ENCODE measurements around the gene PACSIN1.
"Not testable (repeated sequence)": the region's sequence is repeated elsewhere in the genome, so short reads cannot be mapped to it uniquely, and the experiment has no call there.

The PACSIN1 gene

DNA sequence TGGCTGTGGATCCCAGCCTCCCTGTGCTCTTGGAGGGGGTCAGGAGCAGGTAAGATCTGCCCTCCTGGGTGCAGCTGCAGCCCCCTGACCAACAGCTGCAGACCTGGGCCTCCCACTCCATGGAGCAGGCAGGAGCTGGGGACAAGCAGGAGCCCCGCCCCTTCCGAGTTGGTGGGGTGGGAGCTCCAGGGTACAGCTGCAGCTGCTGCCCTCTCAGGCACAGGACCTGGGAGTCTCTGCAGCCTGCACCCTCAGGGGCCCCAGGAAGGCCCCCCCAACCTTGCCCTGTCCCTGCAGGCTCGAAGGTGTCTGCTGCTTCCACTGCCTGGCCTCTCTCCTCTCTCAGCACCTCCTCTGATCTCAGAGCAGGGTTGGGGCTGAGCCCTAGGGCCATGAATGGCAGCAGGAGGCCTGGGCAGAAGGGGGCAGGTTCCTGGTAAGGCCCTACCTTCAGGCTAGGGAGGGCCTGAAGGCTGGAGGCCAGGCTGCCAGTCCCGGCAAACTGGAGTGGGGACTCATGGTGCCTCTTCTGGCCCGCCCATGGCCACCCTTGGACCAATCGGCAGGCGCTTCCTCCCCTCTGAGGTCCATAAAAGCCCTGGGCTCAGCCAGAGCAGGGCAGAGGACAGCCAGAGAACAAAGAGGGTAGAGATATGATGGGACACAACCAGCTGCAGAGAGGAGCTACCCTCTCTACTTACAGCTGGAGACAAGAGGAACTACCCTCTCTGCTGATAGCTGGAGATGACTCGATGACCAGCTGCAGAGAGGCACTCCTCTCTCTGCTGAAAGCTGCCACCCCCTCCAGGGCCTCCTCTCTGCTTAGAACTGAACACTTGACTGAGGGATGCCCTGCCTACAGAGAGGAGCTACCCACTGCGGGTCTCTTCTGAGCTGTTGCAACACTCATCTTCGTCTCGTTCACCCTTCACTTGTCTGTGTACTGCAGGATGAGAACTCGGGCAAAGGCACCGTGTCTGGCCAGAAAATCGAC, 7.8 kb upstream of the PACSIN1 start:
- DNase-seq (ENCODE audit: low read depth), result no peak

DNA sequence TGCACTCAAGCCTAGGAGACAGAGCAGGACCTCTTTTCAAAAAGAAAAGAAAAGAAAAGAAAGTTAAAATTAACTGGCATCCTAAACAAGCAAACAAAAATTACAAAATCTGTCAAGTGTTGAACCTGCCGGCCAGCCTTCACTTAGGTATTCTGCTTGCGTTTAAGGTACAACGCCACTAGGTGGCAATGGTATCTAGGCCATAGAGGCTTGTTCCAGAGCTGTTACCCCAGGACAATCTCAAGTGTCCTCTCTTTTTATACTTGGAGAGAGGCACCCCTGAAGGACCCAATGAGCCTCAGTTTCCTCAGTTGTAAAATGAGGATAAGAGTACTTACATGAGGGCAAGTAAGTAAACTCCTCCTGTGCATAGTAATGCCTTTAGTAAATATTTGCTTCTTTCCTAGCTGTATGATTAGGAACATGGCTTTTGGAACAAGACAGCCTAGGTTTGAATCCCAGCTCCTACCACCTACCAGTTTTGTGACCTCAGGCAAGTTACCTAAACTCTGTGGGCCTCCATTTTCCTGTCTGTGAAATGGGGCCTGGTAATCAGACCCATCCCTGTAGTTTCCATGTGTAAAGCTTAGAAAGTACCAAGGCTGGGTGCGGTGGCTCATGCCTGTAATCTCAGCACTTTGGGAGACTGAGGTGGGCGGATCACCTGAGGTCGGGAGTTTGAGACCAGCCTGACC, 5.8 kb upstream of the PACSIN1 start:
- peak; percentile 11 for DNase-seq (ENCODE audit: low read depth)

DNA sequence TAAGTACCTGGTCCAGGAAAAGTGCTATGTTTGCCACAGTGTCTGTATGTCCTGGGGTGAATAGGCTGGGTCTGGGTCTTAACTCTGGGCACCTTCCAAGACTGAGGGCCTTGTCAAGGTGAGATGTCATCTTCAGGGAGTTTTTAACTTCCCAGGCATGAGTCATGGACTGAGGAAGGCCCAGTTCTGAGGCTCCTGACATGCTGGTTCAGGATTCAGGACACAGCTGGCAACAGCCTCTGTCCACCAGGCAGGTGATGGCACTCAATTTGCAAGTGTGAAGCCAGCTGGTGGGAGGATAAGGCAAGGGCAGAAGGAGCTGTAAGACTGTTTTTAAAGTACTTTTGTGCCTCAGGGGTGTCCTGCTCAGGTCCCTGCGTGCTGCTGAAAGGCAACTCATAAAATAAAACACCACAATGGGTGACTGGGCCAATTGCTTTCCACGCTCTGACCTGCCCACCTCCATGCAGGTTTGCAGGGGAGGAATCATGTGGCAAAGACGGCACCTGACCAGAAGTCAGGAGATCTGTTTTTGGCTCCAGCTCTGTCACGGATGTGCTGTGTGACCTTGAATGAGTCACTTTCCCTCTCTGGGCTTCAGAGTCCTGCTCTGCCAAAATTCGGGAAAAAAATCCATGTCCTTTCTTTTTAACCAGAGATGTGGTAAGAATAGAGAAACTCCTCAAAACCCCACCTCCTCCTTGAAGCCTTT, 4.9 kb upstream of the PACSIN1 start:
- DNase-seq (ENCODE audit: low read depth), result no peak

DNA sequence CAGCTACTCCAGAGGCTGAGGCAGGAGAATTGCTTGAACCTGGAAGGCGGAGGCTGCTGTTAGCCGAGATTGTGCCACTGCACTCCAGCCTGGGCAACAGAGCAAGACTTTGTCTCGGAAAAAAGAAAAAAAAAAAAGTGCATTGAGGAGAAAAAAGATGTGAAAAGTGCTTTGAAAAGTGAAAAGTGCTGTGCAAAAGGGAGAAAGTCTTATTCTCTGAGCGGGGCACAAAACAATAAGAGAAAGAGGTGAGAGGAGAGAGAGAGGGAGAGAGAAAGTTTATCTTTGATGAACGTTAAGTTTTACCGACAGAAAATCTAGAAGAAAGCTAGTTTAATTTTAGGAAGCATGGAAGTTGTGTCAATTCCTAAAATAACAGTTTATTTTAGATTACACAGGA, 3.9 kb upstream of the PACSIN1 start:
- DNase-seq (ENCODE audit: low read depth), result no peak

DNA sequence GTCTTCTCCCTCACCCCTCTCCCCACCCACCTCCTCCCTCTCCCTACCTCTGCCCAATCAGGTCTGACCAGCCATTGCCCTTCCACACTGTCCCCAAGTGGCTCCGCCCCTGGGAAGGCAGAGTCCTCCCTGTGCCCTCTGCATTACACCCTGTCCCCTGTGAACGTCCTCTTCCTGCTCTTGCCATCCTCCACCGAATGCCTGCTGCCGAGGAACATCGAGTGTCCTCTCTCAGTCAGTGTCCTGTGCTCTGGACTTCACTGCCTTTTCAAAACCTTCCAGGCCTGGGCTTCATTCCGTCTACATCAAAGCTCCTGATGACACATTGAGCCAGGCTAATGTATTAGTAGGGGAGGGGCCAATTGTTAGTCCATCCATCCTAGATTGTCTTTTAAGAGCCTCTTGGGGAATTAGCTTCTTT, 3.3 kb upstream of the PACSIN1 start:
- no peak for DNase-seq (ENCODE audit: low read depth)

DNA sequence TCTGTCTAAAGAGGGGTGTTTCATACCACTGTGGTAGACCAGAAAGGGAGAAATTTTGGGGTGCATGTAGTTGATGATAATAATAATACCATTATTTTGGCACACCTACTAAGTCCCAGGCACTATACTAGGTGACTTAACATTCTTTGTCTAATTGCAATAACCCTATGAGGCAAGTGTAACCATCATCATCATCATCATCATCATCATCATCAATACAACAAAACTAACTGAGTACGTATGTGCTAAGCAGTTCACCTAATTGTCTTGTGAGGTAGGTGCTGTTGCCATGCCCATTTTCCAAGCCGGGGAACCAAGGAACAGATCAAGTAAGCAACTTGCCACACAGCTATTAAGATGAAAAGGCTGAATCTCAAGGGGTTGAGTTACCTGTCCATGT, 2.6 kb upstream of the PACSIN1 start:
- no peak for DNase-seq (ENCODE audit: low read depth)

DNA sequence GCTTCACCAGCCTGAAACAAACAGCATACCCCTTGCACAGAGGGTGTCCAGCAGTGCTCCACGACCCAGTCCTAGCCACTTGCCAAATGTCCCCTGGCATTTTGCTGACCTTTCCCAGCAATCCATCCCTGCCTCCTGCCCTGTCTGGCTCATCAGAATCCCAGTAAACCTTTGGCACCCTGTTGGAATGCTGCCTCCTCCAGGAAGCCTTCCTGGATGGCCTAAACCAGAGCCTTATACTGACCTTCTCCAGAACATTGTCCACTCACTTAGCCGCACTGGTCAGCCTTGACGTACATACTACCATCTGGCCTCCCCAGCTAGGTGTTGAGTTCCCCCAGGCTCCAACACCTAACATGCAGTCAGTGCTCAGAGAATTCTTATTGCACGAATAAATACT, 2.0 kb upstream of the PACSIN1 start:
- no peak for DNase-seq (ENCODE audit: low read depth)

DNA sequence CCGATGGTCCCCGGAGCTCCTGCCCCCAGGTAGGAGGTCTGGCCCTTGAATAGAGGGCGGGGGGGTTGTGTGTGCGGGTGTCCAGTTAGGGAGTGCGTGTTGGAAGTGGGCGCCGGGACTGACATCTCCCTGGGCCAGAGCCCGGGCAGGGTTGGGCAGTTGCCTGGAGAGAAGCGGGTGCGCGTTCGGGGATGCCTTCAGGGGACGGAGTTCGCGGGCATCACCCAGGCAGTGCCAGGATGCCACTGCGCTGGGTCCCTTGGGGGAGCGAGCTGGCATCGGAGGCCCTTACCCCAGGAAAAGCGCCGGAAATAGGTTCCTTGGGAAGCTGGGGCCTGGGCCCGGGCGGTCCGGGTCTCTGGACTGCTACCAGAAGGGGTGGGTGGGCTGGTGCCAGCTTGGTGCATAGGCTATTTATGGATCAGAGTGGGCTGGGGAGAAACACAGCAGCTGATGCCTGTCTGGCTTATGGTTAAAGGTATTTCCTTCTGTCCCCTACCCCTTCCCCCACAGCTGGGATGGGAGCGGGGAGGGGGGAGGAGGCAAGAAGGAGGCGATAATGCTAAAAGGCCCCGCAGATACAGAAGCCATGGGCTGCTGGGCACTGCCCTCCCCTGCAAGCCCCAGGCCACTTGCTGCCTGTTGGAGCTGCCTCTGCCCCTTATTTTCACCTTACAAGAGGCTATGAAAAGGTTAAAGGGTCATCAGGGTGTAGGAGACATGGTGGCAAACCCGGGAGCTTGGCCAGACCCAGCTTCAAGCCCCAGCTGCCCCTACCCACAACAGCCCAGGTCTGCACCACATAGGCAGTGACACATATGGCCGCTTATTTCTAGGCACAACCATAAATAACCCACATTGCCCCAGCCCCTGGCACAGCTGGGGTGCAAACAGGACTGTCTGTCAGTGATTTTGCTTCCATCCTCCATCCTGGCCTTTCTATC, 638 bp downstream of the PACSIN1 start:
- no peak for DNase-seq (ENCODE audit: low read depth)

DNA sequence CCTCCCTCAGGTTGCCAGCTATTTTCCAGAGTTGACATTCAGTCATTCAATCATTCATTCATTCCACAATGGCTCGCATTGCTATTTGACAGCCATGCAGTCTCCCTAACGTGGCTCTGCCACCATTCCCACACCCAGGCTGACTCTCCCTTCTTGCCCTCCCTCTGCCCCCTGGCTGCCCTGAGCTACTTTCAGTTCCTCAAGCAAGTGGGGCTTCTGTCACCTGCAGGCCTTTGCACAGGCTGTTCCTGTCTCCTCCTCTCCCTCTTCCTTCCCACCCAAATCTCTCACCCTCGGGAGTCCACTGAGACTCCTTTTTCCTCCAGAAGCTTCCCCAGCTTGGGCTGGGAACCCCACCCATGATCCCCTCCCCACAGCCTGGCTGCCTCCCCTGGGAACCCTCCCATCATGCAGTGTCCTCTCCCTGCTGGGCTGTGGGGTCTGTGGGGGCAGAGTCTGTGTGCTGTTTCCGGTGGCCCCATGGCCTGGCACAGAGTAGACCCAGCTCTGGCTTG, 2.6 kb downstream of the PACSIN1 start:
- no peak for DNase-seq (ENCODE audit: low read depth)

DNA sequence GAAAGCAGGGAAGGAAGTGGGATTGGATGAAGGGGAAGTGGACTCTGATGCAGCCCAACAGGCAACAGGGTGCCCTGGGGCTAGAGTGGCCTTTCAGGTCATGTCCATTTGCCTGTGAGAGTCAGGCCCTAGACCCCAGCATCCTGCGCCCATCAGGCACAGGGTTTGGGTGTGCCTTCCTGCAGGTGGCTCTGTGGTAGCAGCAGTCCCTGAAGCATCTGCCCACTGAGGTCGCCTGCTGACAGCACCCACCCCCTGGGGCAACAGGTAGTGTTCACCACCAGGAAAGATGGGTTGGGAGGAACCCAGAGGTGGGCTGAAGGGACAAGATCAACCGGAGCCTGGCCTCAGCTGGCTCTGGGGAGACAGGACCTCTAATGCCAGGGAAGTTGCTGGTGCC, 3.6 kb downstream of the PACSIN1 start:
- DNase-seq (ENCODE audit: low read depth), result no peak

DNA sequence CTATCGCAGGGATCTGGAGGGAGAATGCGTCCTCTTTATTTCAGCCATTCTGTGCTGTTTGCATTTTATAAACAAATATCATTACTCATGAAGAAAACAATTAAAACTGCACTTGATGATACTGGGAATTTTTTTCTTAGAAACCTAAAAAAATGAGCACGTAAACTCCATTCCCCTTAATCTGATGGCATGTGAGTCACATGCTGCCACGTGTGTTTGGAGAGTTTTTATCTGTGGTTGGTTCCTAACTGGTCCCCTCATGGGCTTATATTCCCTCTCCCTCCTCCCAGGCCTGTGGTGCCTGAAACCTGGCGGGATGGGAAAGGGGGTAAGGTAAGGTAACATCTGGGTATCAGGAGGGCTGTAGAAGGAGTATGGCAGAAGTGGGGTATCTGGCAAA, 6.5 kb downstream of the PACSIN1 start:
- no peak for DNase-seq (ENCODE audit: low read depth)

DNA sequence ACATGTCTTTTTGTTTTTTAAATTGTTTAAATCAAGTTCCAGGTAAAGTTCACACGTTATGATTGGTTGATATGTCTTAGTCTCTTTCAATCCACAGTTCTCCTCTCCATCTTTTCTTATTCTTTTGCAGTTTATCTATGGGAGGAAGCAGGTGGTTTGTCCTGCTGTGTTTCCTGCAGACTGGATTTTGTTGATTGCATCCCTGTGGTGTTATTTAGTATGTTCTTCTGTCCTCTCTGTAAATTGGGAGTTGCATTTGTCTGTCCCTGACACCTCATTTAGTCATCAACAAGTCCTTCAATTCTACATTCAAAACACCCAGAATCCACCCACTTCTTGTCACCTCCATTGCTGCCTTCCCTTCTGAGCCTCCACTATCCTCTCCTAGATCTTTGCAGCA, 8.1 kb downstream of the PACSIN1 start:
- DNase-seq (ENCODE audit: low read depth), result no peak

DNA sequence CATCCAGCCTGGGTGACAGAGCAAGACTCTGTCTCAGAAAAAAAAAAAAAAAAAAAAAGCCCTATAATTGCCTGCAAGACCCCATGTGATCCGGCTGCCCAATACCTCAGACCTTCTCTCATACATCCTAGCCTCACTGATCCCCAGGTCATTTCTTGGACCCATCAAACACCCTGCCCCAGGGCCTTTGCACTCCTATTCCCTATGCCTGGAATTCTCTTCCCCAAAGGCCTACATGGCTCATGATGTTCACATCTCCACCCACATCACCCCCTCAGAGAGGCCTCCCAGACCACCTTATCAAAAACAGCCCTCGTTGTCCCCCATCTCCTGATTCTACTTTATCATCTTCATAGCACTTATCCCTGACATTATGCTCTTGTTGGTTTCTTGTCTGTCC, 8.9 kb downstream of the PACSIN1 start:
- no peak for DNase-seq (ENCODE audit: low read depth)

DNA sequence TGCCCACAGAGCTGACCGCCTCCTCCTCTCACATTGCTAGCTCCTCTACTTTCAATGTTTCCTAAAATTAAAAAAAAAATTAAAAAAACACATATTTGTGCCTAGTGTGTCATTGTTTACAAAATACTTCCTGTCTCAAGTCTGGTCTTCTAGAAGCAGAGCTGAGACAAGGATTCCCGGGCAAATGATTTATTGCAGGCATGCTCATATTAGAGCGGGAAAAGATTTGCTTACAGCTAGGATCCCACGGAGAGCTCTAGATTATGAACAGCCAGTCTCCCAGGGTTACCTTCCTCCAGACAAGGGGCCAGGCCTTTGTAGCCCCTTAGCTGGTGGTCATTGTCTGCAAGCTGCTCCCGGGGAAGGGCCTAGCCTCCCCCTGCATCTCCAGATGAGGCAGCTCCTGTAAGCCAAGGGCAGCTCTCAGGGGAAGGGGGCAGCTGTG, 9.4 kb downstream of the PACSIN1 start:
- DNase-seq (ENCODE audit: low read depth), result no peak

DNA sequence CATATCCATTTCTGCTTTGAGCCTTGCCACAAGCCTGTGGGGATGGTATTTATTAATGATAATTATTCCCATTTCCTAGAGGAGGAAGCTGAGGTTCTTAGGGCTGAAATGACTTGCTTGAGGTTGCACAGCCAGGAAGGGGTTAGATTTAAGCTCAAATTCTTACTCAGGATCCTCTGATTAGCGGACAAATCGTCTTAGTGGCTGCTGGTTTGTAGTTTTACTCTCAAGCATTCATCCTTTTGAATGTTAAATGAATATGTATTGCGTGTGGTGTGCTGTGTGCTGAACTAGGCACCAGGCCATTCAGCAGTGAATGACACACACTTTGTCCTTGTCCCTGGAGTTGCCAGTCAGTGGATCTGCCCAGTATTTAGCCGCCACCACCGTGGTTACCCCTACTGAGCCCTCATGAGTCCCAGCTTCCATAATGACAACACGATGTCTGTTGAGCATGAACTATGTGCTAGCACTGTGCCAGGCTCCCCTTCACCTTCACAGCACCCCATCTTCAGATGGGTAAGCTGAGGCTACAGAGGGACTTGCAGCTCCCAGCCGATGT, 10.0 kb downstream of the PACSIN1 start:
- no peak for DNase-seq (ENCODE audit: low read depth)

DNA sequence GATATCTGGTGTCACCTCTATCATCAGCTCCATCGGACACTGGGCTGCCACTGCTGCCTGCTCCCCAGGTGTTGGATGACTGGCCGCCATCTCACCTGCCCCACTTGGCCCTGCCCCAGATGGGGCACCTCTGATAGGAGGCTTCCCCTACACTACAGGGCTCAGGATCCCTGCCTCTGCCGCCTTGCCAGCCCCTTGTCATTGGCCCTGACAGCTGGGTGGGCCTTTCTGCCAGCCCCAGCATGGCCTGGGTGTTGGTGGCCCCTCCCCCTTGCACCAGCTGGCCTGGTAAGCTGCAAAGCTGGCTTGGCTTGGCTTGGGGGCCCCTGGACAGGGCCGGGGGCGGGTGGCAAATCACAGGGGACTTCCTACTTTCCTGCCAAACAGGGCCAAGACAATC, 10.6 kb downstream of the PACSIN1 start:
- DNase-seq (ENCODE audit: low read depth), result no peak

DNA sequence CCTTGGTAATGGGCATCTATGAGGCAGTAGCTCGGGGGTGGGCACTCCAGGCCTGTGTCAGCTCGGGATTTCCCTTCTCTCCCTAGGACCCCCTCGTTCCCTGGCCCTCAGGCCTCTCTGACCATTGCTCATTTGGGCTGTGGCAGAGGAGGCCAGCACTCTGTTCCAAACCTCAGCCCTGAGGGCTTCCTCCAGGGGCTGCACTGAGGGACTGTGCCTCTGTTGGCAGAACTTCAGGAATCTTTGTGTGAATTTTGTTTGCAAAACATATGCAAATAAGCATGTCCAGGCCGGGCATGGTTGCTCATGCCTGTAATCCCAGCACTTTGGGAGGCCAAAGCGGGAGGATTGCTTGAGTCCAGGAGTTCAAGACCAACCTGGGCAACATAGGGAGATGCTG, 11.0 kb downstream of the PACSIN1 start:
- DNase-seq (ENCODE audit: low read depth), result no peak

DNA sequence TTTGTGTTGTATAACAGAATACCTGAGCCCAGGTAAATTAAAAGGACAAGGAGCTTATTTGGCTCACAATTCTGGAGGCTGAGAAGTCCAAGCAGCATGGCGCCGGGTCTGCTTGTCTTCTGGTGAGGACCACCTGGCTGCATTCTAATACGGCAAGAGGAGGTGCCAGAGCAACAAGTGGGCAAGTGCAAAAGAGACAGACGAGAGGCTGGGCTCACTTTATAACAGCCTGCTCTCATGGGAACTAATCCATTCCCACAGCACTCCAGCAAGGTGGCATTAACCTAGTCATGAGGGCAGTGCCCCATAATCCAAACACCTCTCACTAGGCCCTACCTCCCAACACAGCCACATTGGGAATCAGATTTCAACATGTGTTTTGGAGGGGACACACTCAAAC, 12.9 kb downstream of the PACSIN1 start:
- DNase-seq (ENCODE audit: low read depth), result no peak

DNA sequence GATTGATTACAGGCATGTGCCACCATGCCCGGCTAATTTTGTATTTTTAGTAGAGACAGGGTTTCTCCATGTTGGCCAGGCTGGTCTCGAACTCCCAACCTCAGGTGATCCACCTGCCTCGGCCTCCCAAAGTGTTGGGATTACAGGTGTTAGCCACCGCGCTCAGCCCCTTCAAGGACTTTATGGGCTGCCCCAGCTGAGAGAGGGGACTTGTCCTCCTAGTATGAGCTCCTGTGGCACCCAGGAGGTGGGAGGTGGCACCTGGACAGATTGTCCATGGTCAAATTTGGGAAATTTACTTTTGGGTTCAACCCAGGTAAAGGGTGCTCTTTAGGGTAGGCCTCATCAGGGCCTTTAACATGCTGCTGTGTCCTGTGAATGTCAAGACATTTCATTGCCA, 17.9 kb downstream of the PACSIN1 start:
- DNase-seq (ENCODE audit: low read depth), result not testable (repeated sequence)

DNA sequence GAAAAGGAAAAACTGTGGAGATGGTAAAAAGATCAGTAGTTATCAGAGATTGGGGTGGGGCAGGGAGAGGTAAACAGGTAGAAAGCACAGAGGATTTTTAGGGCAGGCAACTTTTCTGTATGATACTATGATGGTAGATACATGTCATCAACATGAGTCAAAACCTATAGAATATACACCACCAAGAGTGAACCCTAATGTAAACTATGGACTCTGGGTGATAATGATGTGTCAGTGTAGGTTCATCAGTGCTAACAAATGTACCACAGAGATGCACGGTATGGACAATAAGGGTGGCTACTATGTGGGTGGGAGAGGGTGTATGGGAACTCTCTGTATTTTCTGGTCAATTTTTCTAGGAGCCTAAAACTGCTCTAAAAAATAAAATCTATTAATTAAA, 18.5 kb downstream of the PACSIN1 start:
- no peak for DNase-seq (ENCODE audit: low read depth)

DNA sequence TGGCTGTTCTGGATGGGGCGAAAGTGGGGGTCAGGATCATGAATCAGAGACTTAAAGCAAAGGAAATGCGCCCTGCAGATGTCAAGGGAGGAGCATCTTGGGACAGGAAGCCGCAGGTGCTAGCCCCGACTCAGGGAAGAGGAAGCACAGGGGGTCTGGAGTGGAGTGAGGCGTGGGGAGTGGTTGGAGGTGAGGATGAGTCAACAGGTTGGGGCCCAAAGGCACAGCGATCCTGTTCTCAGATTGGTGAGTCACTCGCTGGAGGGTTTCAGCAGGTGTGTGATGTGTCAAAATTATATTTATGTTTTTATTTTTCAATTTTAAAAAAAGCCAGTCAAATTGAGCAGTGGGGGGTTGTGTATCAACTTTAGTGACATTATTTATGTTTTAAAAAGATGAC, 19.0 kb downstream of the PACSIN1 start:
- DNase-seq (ENCODE audit: low read depth), result peak; percentile 51
